Muscle layer of duodenum (tissue), 2 donors: ENCODE measurements around the gene NUP210.

ENCODE experiments used
- H3K27ac ChIP-seq: one replicate; pipeline ENCODE4 v1.7.0; 2013; ENCODE audit warnings: mild to moderate bottlenecking, low read length
- H3K27me3 ChIP-seq: one replicate; pipeline ENCODE4 v1.7.0; 2013; ENCODE audit warnings: low read depth, mild to moderate bottlenecking, control low read depth, low read length
- H3K36me3 ChIP-seq, 2 donors: one replicate each; pipeline ENCODE4 v1.7.0; 2013; ENCODE audit warnings: low read length in 2 of 2, control low read depth in 1 of 2, mild to moderate bottlenecking in 1 of 2; ENCODE audit not compliant: insufficient read depth in 2 of 2, control insufficient read depth in 1 of 2
- H3K4me1 ChIP-seq, 2 donors: one replicate each; pipeline ENCODE4 v1.7.0; 2013; ENCODE audit warnings: low read length in 2 of 2, mild to moderate bottlenecking in 2 of 2, control low read depth in 1 of 2, moderate library complexity in 1 of 2; ENCODE audit not compliant: insufficient read depth in 2 of 2, control insufficient read depth in 1 of 2
- H3K4me3 ChIP-seq, 2 donors: one replicate each; pipeline ENCODE4 v1.7.0; 2013; ENCODE audit warnings: low read length in 2 of 2, low read depth in 1 of 2, mild to moderate bottlenecking in 1 of 2
- H3K9me3 ChIP-seq, 2 donors: one replicate each; pipeline ENCODE4 v1.7.0; 2013; ENCODE audit warnings: low read length in 2 of 2, control low read depth in 1 of 2, mild to moderate bottlenecking in 1 of 2; ENCODE audit not compliant: control insufficient read depth in 1 of 2
- donor health status: healthy.

Gene NUP210

DNA sequence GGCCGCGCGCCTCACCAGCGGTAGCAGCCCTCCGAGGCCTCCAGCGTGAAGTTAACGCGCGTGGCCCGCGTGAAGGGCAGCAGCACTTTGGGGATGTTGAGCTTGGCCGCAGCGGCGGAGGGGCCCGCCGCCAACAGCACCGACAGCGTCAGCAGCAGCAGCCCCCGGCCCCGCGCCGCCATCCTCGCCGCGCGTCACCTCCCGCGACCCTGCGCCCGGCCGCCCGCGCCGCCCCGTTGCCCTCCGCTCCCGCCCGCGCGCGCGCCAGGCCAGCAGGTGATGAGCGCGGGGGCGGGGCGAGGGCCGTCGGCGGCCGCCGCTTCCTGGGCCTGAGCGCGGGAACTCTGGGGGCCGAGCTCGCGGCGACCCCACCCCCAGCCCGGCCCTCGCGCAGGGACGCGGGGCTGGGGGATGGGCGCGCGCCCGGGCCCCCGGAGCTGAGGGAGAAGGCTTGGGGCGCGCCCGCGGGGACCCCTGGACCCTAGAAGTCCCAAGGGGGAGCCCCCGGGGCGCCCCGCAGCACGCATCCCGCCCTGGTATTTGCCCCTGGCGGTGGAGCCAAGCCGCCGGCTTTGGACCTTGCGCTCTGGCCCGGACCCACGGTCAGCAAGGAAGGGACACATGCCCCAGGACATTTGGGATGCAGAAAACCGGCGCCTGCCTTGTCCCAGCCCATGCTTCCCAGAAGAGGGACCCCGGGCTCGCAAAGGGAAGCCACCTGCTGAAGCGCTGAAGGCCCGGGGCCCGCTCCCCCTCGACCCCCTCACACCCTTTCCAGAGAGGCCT lies at the start of gene NUP210:
Gene NUP210 (minus strand): TSS at position 278 of the 786 bp plus-strand sequence. CDS start 96 bp downstream, at position 182.
- peaks cover 0 to 15% of the 10 kb centered on the region in 2 donors for H3K4me1 ChIP-seq
- peak within 1 kb of the TSS; percentile 57 to 58 for H3K4me3 ChIP-seq
- no peaks in the 10 kb centered on the region for H3K27me3 ChIP-seq
- no peaks in the 10 kb centered on the region for H3K36me3 ChIP-seq
- peak within 1 kb of the TSS; percentile 2 for H3K27ac ChIP-seq
- no peaks in the 10 kb centered on the region for H3K9me3 ChIP-seq

DNA sequence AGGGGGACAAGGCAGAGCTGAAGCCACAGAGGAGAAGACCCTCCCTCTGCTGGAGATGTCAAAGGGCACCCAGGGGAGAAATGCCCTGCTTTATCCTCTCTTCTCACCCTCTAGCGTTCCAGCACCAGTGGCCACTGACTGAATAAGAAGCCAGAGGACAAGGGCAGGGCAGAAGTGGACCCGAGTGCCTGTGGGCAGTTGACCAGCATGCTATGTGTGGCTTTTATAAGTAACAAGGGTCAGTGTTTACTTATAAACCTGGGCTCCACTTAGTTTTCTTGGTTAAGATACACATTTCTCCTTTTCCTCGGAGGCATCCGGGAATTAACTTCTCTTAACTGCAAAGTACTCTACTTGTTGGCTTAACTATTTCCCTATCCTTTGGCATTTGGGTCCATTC lies 46.7 kb upstream of the NUP210 start:
- Histone ChIP-seq H3K27ac (no peak overlapping the region), H3K4me1 (no peaks in the 10 kb centered on the region), H3K9me3 (no peaks in the 10 kb centered on the region), H3K36me3 (no peaks in the 10 kb centered on the region), H3K27me3 (no peaks in the 10 kb centered on the region), H3K4me3 (no peak overlapping the region)

DNA sequence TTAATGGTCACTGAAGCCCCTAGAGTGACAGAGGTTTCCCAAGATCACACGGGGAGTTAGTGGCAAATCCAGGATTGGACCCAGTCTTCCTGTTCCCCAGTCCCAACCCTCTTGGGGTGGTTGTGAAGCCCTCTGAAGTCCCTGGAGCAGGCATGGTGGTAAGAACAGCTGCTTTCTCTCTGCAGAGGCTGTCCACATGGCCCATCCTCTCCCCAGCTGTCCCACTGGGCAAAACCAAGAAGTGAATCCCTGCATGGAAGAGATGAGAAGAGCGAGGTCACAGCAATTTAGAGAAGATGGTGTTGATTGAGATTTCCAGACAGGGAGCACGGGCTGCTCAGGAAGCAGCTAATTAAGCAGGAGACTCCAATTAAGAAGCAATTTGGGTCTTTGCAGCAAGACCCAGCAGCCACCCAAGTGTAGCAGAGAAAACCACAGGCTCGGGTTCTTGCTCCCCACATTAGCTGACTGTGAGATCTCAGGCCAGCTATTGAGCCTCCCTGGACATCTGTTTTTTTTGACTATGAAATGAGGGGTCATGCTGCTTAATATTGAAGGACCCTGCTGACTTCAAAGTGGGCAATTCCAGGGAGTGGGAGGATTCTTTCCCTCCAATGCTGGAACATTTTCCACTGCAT lies 45.2 kb upstream of the NUP210 start:
- H3K27me3 ChIP-seq = no peaks in the 10 kb centered on the region
- H3K4me1 ChIP-seq = no peaks in the 10 kb centered on the region
- no peaks in the 10 kb centered on the region for H3K9me3 ChIP-seq
- no peaks in the 10 kb centered on the region for H3K36me3 ChIP-seq
- no peak overlapping the region for H3K4me3 ChIP-seq
- H3K27ac ChIP-seq = no peak overlapping the region

DNA sequence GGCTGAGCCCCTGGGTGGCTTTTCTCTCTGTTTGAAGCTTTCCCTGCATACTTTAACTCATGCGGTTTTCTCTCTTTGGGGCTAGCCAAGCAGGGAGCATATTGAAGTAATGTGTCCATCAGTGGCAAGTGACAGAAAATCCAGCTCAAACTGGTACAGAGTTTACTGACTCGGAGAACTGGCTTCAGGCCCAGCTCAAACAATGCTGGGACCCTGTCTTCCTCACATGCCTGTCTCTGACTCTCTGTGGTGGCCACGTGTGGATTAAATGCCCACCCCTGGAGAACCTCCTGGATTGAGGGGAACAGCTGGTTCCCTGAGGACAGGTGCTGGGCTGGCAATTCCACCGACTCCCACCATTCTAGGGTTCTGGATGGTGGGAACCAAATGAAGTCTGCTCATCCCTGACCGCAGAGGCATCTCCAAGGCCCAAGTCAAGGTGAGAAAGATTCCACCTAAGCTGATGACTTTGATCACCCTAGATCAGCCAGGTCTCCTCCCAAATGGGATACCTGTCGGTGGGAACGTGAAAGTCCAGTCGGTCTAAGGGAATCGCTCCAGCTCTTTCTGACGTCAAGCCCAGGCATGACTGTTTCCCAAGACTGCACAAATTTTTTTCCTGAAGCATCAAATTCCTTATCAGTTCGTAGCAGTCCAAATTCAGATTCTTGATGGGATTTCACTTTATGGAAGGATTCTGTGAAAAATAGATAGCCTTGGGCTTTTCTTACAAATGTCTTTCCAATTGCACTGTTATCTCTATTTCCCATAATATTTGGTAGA lies 43.7 kb upstream of the NUP210 start:
- Histone ChIP-seq H3K36me3 (no peaks in the 10 kb centered on the region), H3K4me1 (no peaks in the 10 kb centered on the region), H3K27ac (no peak overlapping the region), H3K4me3 (no peak overlapping the region), H3K27me3 (no peaks in the 10 kb centered on the region), H3K9me3 (no peaks in the 10 kb centered on the region)

DNA sequence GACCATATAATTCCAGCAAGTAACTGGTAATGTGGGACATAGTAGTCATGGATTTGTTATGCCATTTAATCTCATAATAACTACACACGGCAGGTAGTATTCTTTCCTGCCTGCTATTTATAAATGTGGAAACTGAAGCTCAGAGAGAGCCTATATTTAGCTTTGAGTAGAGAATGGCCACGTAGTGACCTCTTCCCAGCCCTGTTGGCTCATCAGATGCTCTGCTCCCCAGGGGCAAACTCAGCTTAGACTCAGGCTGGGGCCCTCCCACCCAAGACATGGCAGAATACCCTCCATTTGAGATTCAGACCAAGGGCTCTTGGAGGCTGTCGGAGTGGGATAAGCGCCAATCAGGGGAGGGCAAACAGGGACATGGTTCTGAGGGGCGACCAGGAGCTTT lies 42.7 kb upstream of the NUP210 start:
- no peak overlapping the region for H3K4me3 ChIP-seq
- H3K27ac ChIP-seq = no peak overlapping the region
- H3K36me3 ChIP-seq = no peaks in the 10 kb centered on the region
- no peaks in the 10 kb centered on the region for H3K9me3 ChIP-seq
- H3K4me1 ChIP-seq = no peaks in the 10 kb centered on the region
- H3K27me3 ChIP-seq = no peaks in the 10 kb centered on the region

DNA sequence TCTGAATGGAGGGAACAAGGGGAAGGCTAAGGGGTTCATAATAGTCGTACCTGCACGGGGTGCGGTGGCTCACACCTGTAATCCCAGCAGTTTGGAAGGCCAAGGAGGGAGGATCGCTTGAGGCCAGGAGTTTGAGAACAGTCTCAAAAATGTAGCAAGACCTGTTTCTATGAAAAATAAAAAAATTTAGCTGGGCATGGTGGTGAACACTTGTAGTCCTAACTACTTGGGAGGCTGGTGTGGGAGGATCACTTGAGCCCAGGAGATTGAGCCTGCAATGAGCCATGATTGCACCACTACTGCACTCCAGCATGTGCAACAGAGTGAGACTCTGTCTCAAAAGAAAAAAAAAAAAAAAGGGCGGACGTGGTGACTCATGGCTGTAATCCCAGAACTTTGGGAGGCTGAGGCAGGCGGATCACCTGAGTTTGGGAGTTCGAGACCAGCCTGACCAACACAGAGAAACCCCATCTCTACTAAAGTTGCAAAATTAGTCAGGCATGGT lies 42.1 kb upstream of the NUP210 start:
- Histone ChIP-seq H3K36me3 (no peaks in the 10 kb centered on the region), H3K4me1 (no peaks in the 10 kb centered on the region), H3K27me3 (no peaks in the 10 kb centered on the region), H3K9me3 (no peaks in the 10 kb centered on the region), H3K4me3 (no peak overlapping the region), H3K27ac (no peak overlapping the region)

DNA sequence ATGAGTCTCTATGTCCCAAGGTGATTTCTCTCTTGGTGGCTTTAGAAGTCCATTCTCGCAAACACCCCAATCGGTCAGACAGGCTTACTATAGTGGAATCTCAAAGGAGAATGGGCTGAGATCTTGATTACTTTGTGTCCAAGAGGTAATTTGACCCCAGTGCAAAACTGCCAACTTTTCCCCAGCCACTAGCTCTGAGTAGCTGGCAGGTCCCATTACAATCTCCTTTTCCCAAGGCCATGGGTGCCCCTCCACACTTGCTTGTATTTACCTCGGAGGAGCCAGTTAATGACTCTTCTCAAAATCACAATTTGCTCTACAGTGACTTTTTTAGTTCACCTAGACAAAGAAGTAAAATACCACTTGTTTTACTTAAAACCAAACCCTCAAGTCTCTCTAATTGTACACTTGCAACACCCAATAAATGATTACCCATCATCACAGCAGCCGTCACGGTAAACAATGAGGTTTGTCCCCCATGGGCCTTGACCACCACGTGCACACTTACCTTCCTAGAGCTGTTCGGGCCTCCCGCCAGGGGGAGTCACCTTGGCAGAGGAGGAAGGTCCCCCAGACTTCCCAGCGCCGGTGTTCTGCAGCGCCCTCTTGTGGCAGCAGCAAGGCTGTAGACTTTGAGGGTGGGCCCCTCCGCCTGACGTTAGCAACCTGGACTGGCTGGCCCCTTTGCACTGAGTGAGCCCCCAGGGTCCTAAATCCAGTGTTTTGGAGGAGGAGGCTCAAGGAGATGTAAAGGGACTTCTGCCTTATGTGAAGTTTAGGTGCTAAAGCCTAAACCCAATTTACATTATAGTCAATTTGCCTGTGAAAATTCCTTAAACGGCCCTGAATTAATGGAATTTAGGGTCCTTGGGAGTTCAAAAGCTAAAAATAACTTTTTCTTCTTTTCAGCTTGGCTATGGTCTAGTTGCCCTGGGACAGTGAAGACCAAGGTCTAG lies 41.3 kb upstream of the NUP210 start:
- H3K4me1 ChIP-seq = no peaks in the 10 kb centered on the region
- H3K9me3 ChIP-seq = no peaks in the 10 kb centered on the region
- H3K36me3 ChIP-seq = no peaks in the 10 kb centered on the region
- no peak overlapping the region for H3K27ac ChIP-seq
- H3K4me3 ChIP-seq = no peak overlapping the region
- no peaks in the 10 kb centered on the region for H3K27me3 ChIP-seq

DNA sequence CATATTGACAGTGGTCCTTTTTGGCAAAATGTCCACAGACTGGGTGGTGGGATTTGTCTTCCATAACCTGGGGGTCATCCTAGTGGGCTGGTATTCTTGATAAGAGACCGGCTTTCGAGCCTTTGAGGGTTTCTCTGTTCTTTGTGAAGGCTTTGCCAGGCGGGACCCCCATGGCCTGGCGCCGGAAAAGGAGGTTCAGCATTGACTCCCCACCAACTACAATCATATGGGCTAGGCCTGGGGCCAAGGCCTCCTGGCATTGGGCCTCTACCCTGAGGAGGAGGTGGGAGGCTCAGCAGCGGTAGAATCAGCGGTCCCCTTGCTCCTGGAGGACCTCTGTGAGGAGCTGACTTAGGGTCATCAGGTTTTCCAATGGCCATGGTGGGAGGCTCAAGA lies 40.2 kb upstream of the NUP210 start:
- Histone ChIP-seq H3K27me3 (no peaks in the 10 kb centered on the region), H3K27ac (no peak overlapping the region), H3K4me1 (no peaks in the 10 kb centered on the region), H3K36me3 (no peaks in the 10 kb centered on the region), H3K4me3 (no peak overlapping the region), H3K9me3 (no peaks in the 10 kb centered on the region)

DNA sequence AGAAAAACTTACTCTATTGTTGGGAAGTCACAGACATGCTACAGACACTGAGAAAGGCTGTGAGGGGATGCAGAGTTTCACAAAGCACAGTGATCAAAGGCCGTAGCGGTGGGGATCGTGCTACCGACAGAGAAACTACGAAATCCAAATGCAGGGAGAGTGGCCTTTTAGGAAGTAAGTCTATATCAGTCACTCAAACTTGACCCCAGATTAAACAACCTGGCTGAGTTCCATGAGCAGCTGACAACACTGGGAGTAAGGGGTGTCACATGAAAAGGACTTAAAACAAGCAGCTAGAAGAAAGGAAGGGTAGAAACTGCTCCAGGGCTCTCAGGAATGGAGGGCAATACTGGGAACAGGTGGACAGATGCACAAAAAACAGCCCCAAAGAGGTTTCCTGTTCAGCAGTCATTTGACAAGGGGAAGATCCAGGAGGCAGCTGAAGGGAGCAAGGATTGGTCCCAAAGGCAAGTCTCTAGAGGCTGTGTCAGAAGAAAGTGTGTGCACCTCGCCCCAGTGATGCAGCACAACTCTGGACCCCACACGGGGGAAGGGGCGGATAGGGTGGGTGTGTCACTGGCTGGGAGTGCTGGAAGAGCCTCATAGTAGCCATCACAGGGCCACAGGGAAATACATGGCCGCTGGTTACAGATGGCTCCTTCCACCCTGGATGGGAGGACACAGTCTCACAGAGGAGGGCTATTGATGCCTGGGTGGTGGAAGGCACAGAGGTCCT lies 39.7 kb upstream of the NUP210 start:
- Histone ChIP-seq H3K27me3 (no peaks in the 10 kb centered on the region), H3K27ac (no peak overlapping the region), H3K36me3 (no peaks in the 10 kb centered on the region)

DNA sequence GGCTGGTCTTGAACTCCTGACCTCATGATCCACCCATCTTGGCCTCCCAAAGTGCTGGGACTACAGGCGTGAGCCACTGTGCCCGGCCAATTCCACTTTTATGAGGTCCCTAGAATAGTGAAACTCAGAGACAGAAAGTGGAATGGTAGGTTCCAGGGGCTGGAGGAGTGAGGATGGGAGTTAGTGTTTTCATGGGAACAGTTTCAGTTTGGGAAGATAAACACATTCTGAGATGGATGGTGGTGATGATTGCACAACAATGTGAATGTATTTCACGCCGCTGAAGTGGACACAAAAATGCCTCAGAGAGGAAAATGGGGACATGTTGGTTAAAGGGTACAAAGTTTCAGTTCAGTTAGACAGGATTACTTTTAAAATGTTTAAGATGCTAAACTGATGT lies 37.5 kb upstream of the NUP210 start:
- no peaks in the 10 kb centered on the region for H3K36me3 ChIP-seq
- H3K27ac ChIP-seq = no peak overlapping the region
- H3K4me1 ChIP-seq = no peaks in the 10 kb centered on the region
- H3K27me3 ChIP-seq = no peaks in the 10 kb centered on the region
- no peak overlapping the region for H3K4me3 ChIP-seq
- H3K9me3 ChIP-seq = no peaks in the 10 kb centered on the region

More for the DNA sequence above, 39.7 kb upstream of the NUP210 start:
- H3K4me1 ChIP-seq = no peaks in the 10 kb centered on the region
- no peak overlapping the region for H3K4me3 ChIP-seq
- H3K9me3 ChIP-seq = no peaks in the 10 kb centered on the region
